ENCODE measurements around the gene RNU5D-1. TPM values are rescaled to one million over a fixed set of nuclear protein-coding genes. Genes with fewer than 3 reads are reported as not detected.

RNU5D-1 gene
- total and polyA plus RNA-seq, 2 of the 13 experiments (the other 11 are each of a cell fraction or from before 2014, with no cell fraction given): 165 TPM; not detected in 1

- Histone ChIP-seq H3K4me1 (ENCODE audit: insufficient read depth, low read length) (no peaks in the 10 kb centered on the region), H3K27ac (ENCODE audit: extremely low read length, insufficient read depth, low read length) (no peak overlapping the region), H3K9me3 (ENCODE audit: low read length) (no peaks in the 10 kb centered on the region), H3K36me3 (replicated peaks in 1 of 2; ENCODE audit: control insufficient read depth in 1 of 2, insufficient read depth in 2 of 2, low read length in 2 of 2) (peaks cover 48 to 88% of the 10 kb centered on the region in 2 experiments), H3K79me2 (ENCODE audit: insufficient read depth, low read length) (no peaks in the 10 kb centered on the region), H4K20me1 (ENCODE audit: insufficient read depth, low read length) (no peaks in the 10 kb centered on the region), H3K4me2 (ENCODE audit: low read depth, low read length) (no peak overlapping the region), H3K9ac (ENCODE audit: insufficient read depth, low read depth, low read length) (no peak overlapping the region), H3K27me3 (ENCODE audit: control insufficient read depth in 1 of 2, insufficient read depth in 2 of 2, low read length in 2 of 2) (no peaks in the 10 kb centered on the region), H2AFZ (ENCODE audit: low read length) (no peak overlapping the region), H3K4me3 (replicated peaks in 1 of 3; ENCODE audit: insufficient read depth in 1 of 3, low read depth in 2 of 3, low read length in 3 of 3) (no peak overlapping the region)
- WGBS (ENCODE audit: low lambda C conversion rate): 100% methylated on average over 2 of the region's 2 CpGs
- ChIA-PET CTCF (ENCODE audit: low intra/inter-chr PET ratio, low total read pairs) (no interaction called here), POLR2A (no interaction called here)
- DNase-seq (ENCODE audit: low spot score): no peak
- no peak for ATAC-seq
- no peak for TF ChIP-seq ZNF264 (CRISPR knock-in tag; IDR thresholded peaks at IDR 0.05)
- TF ChIP-seq SRSF9 (IDR thresholded peaks at IDR 0.05; ENCODE audit: borderline replicate concordance, insufficient read depth, low read depth, low read length, poor library complexity, severe bottlenecking): no peak
- TF ChIP-seq MNT (IDR thresholded peaks at IDR 0.05): no peak
- no peak for TF ChIP-seq ZZZ3 (CRISPR knock-in tag; IDR thresholded peaks at IDR 0.05; ENCODE audit: borderline replicate concordance)
- no peak for TF ChIP-seq ZNF280B (CRISPR knock-in tag; IDR thresholded peaks at IDR 0.05; ENCODE audit: borderline replicate concordance)
- TF ChIP-seq ZNF567 (CRISPR knock-in tag; IDR thresholded peaks at IDR 0.05; ENCODE audit: borderline replicate concordance): no peak
- TF ChIP-seq ZBTB49 (CRISPR knock-in tag; IDR thresholded peaks at IDR 0.05; ENCODE audit: borderline replicate concordance): no peak
- TF ChIP-seq PAF1 (CRISPR knock-in tag; IDR thresholded peaks at IDR 0.05): no peak
- no peak for TF ChIP-seq ZFP37 (CRISPR knock-in tag; IDR thresholded peaks at IDR 0.05; ENCODE audit: borderline replicate concordance)
- TF ChIP-seq GLI4 (CRISPR knock-in tag; IDR thresholded peaks at IDR 0.05; ENCODE audit: borderline replicate concordance): no peak
- no peak for TF ChIP-seq ZNF569 (CRISPR knock-in tag; IDR thresholded peaks at IDR 0.05; ENCODE audit: borderline replicate concordance)
- TF ChIP-seq MTA3 (CRISPR knock-in tag; IDR thresholded peaks at IDR 0.05): no peak
- no peak for TF ChIP-seq ZNF639 (CRISPR knock-in tag; conservative IDR thresholded peaks at IDR 0.05)
- no peak for TF ChIP-seq ZNF580 (CRISPR knock-in tag; IDR thresholded peaks at IDR 0.05; ENCODE audit: borderline replicate concordance, low read depth)
- TF ChIP-seq CBX2 (IDR thresholded peaks at IDR 0.05; ENCODE audit: low read depth, low read length): no peak
- TF ChIP-seq CBX2 (CRISPR knock-in tag; IDR thresholded peaks at IDR 0.05; ENCODE audit: low read depth): no peak
- no TSS peak for BruUV-seq (replicated peaks)
- intact Hi-C loops (cut with micrococcal nuclease; ENCODE audit: unreplicated experiment): no loop called here
- in situ Hi-C loops (cut with HindIII; ENCODE audit: extremely low pct_ligation_motif_present, low pct_unique_long_range_greater_than_20kb): no loop called here
- FAIRE-seq: no peak
Observed at GRCh38 chr1:44757420-44757819, 26.4 kb upstream of the RNU5D-1 start.

All from HepG2 (cell line).